ENCODE measurements around the gene ORM2. TPM values are rescaled to one million over a fixed set of nuclear protein-coding genes. Genes with fewer than 3 reads are reported as not detected.

The ORM2 gene
- total and polyA plus RNA-seq, 2 donors (not counting 1 experiment from before 2014, with no cell fraction given), result not detected

- Histone ChIP-seq H3K4me1 (ENCODE audit: control insufficient read depth in 2 of 2, insufficient read depth in 2 of 2, low read length in 2 of 2) (no peaks in the 10 kb centered on the region), H2AFZ (ENCODE audit: insufficient read depth, low read depth, low read length, poor library complexity, severe bottlenecking) (no peak overlapping the region), H3K9me3 (ENCODE audit: control extremely low read depth in 1 of 3, control insufficient read depth in 2 of 3, insufficient read depth in 1 of 3, low read length in 2 of 3) (peaks cover 0 to 14% (median 3%) of the 10 kb centered on the region in 3 donors), H3K9ac (ENCODE audit: low read length) (no peak overlapping the region), H3K4me3 (ENCODE audit: control extremely low read depth in 1 of 5, extremely low read depth in 1 of 5, insufficient read depth in 1 of 5, low read depth in 2 of 5, low read length in 4 of 5) (no peak overlapping the region), H3K27ac (ENCODE audit: low read length in 2 of 2) (no peak overlapping the region), H3K36me3 (replicated peaks in 1 of 2; ENCODE audit: control extremely low read depth in 1 of 2, control insufficient read depth in 1 of 2, extremely low read depth in 1 of 2, insufficient read depth in 2 of 2, low read length in 1 of 2) (no peaks in the 10 kb centered on the region), H4K20me1 (ENCODE audit: control insufficient read depth, insufficient read depth, low read length, poor library complexity, severe bottlenecking) (no peaks in the 10 kb centered on the region), H3K27me3 (replicated peaks in 1 of 4; ENCODE audit: control extremely low read depth in 1 of 4, control insufficient read depth in 3 of 4, insufficient read depth in 4 of 4, low read length in 3 of 4) (peaks cover 0 to 5% (median 0%) of the 10 kb centered on the region in 4 experiments), H3K79me2 (ENCODE audit: control insufficient read depth, insufficient read depth, low read length) (no peaks in the 10 kb centered on the region), H3K4me2 (replicated peaks; ENCODE audit: low read depth, low read length, poor library complexity, severe bottlenecking) (no peak overlapping the region)
- ChIA-PET CTCF (interaction anchor here (1.4 kb wide), 1 partner anchor 89 kb away, joined by 5 read pairs; no protein-coding TSS in a partner anchor), POLR2A (no interaction called here)
- Mint-ChIP-seq H3K27me3 (peaks cover 10% of the 10 kb centered on the region), H3K27ac (no peak overlapping the region), H3K9me3 (ENCODE audit: insufficient read depth) (no peaks in the 10 kb centered on the region), H3K4me3 (no peak overlapping the region), H3K4me1 (no peaks in the 10 kb centered on the region)
- DNase-seq, result no peak
- ATAC-seq (ENCODE audit: low read depth), result no peak
- intact Hi-C loops (cut with micrococcal nuclease), result no loop called here
- 82% methylated on average over 4 of the region's 10 CpGs for WGBS (ENCODE audit: insufficient coverage)
- TF ChIP-seq CTCF (IDR thresholded peaks at IDR 0.05) (no peak), EZH2 (IDR thresholded peaks at IDR 0.05; ENCODE audit: borderline replicate concordance, insufficient read depth, low read depth, low read length, poor library complexity, severe bottlenecking) (no peak)
Measured at GRCh38 chr9:114316605-114317230, 13.0 kb upstream of the ORM2 start.

GRCh38 chr9:114317665-114318357, 11.9 kb upstream of the ORM2 start:
- Histone ChIP-seq H3K36me3 (replicated peaks in 1 of 2; ENCODE audit: control extremely low read depth in 1 of 2, control insufficient read depth in 1 of 2, extremely low read depth in 1 of 2, insufficient read depth in 2 of 2, low read length in 1 of 2) (no peaks in the 10 kb centered on the region), H3K4me3 (ENCODE audit: control extremely low read depth in 1 of 5, extremely low read depth in 1 of 5, insufficient read depth in 1 of 5, low read depth in 2 of 5, low read length in 4 of 5) (no peak overlapping the region), H3K27me3 (replicated peaks in 1 of 4; ENCODE audit: control extremely low read depth in 1 of 4, control insufficient read depth in 3 of 4, insufficient read depth in 4 of 4, low read length in 3 of 4) (peaks cover 0 to 5% (median 0%) of the 10 kb centered on the region in 4 experiments), H3K9ac (ENCODE audit: low read length) (no peak overlapping the region), H3K9me3 (ENCODE audit: control extremely low read depth in 1 of 3, control insufficient read depth in 2 of 3, insufficient read depth in 1 of 3, low read length in 2 of 3) (peaks cover 0 to 14% (median 3%) of the 10 kb centered on the region in 3 donors), H2AFZ (ENCODE audit: insufficient read depth, low read depth, low read length, poor library complexity, severe bottlenecking) (no peak overlapping the region), H3K79me2 (ENCODE audit: control insufficient read depth, insufficient read depth, low read length) (no peaks in the 10 kb centered on the region), H3K4me1 (ENCODE audit: control insufficient read depth in 2 of 2, insufficient read depth in 2 of 2, low read length in 2 of 2) (no peaks in the 10 kb centered on the region), H3K4me2 (replicated peaks; ENCODE audit: low read depth, low read length, poor library complexity, severe bottlenecking) (no peak overlapping the region), H4K20me1 (ENCODE audit: control insufficient read depth, insufficient read depth, low read length, poor library complexity, severe bottlenecking) (no peaks in the 10 kb centered on the region), H3K27ac (ENCODE audit: low read length in 2 of 2) (no peak overlapping the region)
- ChIA-PET CTCF (interaction anchor here (1.4 kb wide), 1 partner anchor 88 kb away, joined by 5 read pairs; no protein-coding TSS in a partner anchor), POLR2A (no interaction called here)
- DNase-seq (no peak), ATAC-seq (ENCODE audit: low read depth) (no peak)
- WGBS (ENCODE audit: insufficient coverage), result 73% methylated on average over 2 of the region's 8 CpGs
- H3K4me1 Mint-ChIP-seq, result no peaks in the 10 kb centered on the region
- H3K4me3 Mint-ChIP-seq, result no peak overlapping the region
- H3K27me3 Mint-ChIP-seq, result peaks cover 10% of the 10 kb centered on the region
- no peak overlapping the region for H3K27ac Mint-ChIP-seq
- H3K9me3 Mint-ChIP-seq (ENCODE audit: insufficient read depth), result no peaks in the 10 kb centered on the region
- TF ChIP-seq EZH2 (IDR thresholded peaks at IDR 0.05; ENCODE audit: borderline replicate concordance, insufficient read depth, low read depth, low read length, poor library complexity, severe bottlenecking) (no peak), CTCF (IDR thresholded peaks at IDR 0.05) (no peak)
- intact Hi-C loops (cut with micrococcal nuclease), result no loop called here
